Fibroblast of pulmonary artery (primary cell): ENCODE results near the gene TRIM44.

Source experiments
- DNase-seq: peaks from one replicate; pipeline ENCODE4 v3.0.0-alpha.2; 2010; ENCODE audit warnings: low read depth
- H3K4me3 ChIP-seq: replicated peaks from 2 replicates; pipeline ENCODE4 v1.5.1; 2011; ENCODE audit warnings: low read depth, mild to moderate bottlenecking, control low read depth, low read length, moderate library complexity
- CTCF ChIP-seq: IDR thresholded peaks from 2 replicates; pipeline ENCODE4 v1.5.1; 2011; ENCODE audit warnings: mild to moderate bottlenecking, control low read depth, low read length, inconsistent platforms; ENCODE audit errors: missing control alignments

Gene TRIM44

GRCh38 chr11:35678471-35678870, 15.9 kb downstream of the TRIM44 start:
- no peak for TF ChIP-seq CTCF
- DNase-seq = no peak
- H3K4me3 ChIP-seq = no peak overlapping the region

GRCh38 chr11:35678975-35679374, 16.4 kb downstream of the TRIM44 start:
- TF ChIP-seq CTCF = no peak
- no peak for DNase-seq
- H3K4me3 ChIP-seq = no peak overlapping the region

- DNase-seq = no peak
- no peak overlapping the region for H3K4me3 ChIP-seq
- no peak for TF ChIP-seq CTCF
Observed at GRCh38 chr11:35680506-35680905, 17.9 kb downstream of the TRIM44 start.

- no peak overlapping the region for H3K4me3 ChIP-seq
- TF ChIP-seq CTCF = no peak
- DNase-seq = no peak
Observed at GRCh38 chr11:35681163-35681767, 18.7 kb downstream of the TRIM44 start.

GRCh38 chr11:35682230-35683173, 19.9 kb downstream of the TRIM44 start:
- no peak overlapping the region for H3K4me3 ChIP-seq
- no peak for TF ChIP-seq CTCF
- DNase-seq = peak; percentile 18

GRCh38 chr11:35683728-35684339, 21.3 kb downstream of the TRIM44 start:
- peak; percentile 33 for DNase-seq
- no peak overlapping the region for H3K4me3 ChIP-seq
- TF ChIP-seq CTCF = no peak
